NCI-H1105 treated with DMSO at 0.1 percent for 48 hours (cell line): Measurements from ENCODE around the gene AHNAK.
"Not testable (repeated sequence)": the region's sequence is repeated elsewhere in the genome, so short reads cannot be mapped to it uniquely, and the experiment has no call there.

Experiments used
- DNase-seq: peaks from one replicate; lab custom pipeline; 2025; lab: John Stamatoyannopoulos, UW

Gene AHNAK

DNA sequence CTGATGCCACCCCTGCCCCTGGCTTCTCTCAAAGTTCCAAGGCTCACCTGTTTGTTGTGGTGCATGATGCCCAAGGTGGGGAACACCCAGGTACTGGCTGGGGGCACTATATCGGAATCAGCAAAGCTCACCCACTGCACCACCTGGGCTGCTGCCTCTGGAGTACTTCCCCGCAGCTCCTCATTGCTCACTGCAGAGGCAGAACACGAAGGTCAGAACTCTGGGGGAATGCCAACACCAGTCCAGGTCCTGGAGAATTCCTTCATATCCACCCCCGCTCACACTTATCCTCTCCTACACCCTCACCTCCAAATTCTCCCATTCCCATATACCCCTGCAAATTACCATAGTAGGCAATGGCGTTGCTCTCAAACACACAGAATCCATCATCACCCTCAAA lies 24.9 kb upstream of the AHNAK start:
- not testable (repeated sequence) for DNase-seq

DNA sequence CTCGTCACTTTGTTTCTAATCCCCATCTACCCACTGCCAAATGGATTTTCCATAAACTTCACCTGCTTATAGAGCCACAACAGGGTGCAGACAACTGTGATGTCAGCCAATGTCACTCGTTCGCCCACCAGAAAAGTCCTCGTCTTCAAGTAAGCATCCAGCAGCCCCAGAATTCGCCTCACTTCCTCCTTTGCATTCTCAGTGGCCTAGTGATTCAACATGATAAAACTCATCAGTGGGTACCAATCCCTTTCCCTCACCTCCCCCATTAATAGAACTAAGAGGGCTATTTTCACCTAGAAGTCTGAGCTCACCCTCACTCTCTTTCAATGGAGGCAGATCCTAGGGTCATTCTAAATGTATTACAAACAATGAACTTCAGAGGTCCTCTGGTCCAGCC lies 24.3 kb upstream of the AHNAK start:
- DNase-seq = not testable (repeated sequence)

DNA sequence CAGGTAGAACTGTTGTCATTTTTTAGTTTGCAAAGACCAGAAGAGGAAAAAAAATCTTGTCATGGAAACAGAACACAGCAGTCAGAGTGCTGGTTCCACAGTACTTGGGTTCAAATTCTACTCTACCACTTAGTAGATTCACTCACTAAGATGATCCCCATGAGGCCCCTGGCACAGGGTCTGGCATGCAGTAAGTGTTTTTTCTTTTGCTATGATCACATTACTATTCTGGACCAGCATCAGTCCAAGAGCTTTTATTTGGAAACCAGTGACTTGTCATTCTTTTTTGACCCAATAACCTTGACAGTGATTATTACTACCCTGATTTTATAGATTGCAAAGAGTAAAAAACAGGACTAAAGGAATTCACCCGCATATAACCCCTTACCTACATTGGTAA lies 23.0 kb upstream of the AHNAK start:
- DNase-seq = no peak

DNA sequence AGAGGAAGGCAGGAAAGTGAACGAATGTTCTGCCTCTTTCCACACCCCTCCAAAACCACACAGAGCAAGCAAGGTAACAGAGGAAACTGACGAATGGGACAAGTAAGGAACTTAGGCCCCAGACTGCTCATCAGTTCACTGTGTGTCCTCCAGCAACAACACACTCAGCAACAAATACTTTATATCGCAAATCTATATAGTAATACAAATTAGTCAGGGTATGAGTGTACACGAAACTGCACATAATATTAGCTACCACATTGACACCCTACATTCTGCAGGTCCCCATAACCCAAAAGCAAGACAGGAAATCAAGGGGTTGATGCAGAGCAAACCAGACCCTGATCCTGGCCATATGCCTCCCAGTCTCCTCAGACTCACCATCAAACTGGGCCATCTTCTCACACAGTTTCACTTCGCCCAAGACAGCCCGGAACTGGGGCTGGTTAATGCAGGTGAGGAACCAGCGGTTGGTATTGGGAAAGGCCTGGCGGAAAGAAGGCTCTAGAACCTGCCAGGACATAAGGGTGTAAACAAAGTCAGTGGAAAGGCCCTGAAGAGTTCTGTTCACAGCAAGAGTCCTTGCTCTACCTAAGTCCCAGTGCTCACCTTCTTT lies 20.5 kb upstream of the AHNAK start:
- no peak for DNase-seq

DNA sequence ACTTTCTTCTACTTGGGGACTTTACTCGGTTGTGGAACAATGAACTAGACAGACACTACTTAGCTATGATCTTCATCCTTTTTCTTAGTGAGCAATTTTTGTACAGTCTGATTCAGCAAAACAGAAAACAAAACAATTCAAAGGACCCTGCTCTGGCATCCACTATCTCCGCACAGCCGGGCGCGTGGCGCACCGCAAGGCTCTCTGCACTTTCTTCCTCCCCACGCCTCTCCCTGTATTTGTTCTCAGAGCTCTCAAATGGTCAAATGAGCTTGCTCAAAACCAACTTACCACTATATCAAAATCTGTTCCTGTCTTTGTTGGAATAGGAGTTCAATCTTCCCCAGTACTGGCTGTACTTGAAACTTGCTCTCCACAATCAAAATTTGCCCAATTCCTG lies 19.6 kb upstream of the AHNAK start:
- DNase-seq = no peak

DNA sequence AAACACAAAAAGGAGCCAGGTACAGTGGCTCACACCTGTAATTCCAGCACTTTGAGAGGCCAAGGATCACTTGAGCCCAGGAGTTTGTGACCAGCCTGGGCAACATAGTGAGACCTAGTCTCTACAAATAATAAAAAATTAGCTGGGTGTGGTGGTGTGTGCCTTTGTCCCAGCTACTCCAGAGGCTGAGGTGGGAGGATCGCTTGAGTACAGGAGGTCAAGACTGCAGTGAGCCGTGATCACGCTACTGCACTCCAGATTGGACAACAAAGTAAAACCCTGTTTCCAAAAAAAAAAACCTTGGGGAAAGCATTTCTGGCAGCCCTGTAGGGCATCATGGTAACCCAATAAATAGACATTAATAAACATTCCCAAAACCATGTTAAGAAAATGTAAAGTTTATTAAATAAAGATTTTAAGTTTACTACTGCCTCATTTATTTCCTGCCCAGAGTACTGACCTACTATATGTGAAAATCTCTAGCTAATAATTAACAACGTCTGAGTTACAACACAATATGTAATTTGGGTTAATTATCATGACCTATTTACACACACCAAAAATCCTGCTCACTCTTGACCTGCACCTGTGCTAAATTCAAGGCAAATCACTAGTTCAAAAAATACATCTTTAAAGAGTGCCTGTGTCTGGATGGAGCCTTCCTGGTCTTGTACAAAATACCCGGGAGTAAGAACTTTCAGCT lies 18.6 kb upstream of the AHNAK start:
- DNase-seq = no peak

DNA sequence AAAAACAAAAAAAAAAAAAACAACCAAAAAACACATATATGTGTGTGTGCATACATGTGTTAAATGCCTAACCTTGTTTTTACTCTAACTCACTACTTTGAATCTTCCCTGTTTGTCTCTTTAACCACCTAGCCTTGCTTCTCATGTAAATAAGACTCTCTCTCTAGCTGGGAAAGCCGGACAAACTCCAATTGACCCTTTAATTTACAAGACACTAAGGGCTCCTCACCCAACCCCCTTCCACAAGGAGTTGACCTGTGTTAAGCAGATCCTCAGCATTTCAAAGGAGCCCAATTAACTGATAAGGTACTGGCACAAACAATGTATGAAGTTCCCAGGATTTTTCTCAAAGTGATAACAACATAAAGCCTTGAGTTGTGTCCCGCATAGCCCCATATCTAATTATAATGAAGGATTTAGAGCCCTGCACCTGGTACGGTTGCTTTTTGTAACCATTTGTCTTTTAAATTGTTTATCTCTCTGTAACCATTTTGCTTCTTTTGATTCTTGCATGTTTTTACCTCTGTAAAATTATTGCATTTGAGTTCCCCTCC lies 15.1 kb upstream of the AHNAK start:
- not testable (repeated sequence) for DNase-seq

DNA sequence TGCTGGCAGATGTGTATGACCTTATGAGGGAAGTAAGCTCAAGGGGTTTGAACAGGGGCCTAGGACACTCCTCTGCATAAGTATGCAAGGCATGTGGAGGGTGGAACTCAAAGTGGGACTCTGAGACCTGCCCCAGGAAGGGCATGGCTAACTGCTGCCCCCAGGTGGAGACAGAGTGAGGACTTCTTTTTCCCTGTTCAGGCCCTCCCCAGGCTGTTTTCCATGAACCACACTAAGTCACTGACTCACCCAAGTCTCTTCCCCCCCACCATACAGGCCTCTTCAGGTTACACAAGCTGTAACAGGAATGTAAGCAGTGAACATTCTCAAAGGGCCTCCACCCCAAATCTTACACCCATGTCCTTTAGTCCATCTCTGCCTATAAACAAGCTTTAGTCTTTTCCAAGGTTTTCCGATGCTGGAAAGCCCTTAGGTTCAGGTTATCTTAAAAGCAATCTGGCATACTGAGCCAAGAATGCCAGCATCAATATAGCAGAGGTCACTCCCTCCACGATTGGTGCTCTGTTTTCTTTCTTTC lies 14.0 kb upstream of the AHNAK start:
- no peak for DNase-seq

DNA sequence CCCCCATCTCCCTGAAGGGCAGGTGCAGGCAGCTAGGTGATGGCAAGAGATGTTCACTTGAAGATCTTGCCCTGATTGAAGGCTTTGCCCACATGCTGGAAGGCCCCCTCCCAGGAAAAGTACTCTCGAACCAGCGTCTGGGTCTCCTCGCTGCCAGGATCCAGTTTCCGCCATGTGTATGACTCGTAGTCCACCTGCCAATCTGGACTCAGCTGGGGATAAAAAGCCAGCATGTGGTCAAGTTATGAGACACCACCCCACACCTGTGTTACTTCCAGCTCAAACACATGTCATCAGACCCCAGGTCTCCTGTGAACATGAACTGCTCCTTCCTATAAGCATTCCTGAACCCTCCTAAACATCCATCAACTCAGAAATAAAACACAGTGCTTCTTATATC lies 13.0 kb upstream of the AHNAK start:
- DNase-seq = not testable (repeated sequence)

DNA sequence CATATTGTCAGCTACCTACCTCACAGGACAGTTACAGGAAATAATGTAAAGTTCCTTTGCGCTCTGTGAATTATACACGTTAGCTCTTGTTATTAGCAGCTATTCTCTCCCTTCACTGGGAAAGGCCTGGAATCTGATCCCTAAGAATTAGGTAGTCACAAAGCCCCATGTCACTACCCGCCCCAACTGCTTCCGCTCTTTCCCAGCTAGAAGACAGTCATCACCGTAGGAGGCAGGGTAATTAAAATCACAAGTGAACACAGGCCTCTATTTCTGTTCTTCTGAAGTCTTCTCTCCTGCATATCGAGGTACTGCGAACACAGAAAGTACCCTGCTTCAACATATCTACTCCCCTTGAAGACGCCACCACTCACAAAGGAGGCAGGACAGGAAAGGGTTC lies 12.6 kb upstream of the AHNAK start:
- no peak for DNase-seq

DNA sequence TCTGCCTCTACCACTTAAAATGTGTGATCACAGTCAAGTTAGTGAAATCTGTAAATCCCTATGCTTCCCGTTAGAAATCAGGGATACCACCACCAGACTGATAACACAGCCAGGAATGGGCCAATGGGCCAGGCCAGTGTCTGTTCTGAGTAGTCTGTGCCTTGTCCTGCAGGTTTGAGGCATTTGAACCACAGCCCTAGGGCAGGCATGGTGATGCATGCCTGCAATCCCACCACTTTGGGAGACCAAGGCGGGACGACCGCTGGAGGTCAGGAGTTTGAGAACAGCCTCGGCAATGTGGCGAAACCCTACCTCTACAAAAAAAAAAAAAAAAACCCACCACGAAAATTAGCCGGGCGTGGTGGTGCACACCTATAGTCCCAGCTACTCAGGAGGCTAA lies 12.1 kb upstream of the AHNAK start:
- no peak for DNase-seq

DNA sequence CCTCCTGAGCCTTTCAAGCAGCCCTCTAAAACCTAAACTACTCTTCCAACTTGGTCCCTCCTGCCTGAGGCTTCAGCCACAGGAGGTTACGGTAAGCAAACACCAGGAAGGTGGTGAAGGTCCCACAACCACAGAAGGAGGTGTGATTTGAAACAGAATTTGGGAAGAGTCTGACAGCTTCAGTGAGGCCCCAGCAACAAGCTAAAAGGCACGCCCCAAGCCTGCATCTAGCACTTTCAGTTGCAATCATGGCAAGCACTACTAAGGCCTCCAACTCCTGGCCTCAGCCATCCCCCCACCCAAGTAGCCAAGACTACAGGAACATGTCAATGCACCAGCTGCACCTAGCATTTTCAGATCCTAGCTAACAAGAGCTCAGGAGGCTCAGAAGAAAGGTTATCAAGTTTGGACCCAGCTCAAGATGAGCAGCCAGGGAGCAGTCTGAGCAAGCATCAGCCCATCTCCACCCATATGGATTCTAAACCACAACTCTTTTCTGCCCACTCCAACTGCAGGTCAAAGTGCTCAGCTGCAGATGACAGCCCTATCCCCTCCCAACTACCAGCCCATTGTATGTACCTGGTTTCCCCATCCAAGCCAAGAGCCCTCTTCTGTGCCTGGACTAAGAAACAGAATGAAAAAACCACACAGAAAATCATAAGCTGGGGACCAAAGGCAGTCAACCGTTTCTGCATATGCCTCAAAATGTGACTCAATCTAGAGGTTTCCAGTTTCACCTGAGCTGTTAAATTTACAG lies 10.4 kb upstream of the AHNAK start:
- no peak for DNase-seq

DNA sequence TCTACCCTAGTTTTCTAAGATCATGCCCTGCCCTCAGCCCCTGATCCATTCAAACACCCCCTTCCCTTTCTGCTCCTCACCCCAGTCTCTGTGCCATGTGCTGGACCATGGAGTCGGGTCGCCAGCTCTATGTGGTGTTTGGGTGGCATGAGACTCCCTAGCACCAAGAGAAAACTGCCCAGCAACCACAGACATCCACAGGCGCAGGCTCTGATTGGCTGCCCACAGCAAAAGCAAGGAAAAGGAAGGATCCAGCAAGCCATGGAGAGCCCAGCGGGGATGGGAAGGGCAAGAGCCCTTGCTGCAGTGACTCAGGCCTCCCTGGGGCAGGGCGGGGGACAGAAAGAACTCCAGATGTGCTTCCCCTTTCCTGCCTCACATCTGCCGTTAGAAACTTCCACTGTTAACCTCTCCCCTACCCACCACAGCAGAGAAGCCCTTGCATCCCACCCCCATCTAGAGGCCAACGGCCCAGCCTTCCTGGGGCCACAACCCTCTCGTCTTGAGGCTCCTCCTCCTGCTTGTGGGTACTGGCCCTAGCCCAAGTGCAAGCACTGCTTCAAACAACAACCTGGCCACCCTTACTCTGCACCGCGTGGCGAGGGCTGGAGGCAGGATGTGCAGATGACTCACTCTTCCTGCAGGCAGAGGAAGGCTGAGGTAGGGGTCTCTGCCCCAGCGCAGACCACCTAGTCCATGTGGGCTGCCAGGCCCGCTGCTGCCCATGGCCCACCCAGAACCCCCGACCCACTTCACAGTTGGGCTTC lies 9.7 kb upstream of the AHNAK start:
- DNase-seq = peak; percentile 10

DNA sequence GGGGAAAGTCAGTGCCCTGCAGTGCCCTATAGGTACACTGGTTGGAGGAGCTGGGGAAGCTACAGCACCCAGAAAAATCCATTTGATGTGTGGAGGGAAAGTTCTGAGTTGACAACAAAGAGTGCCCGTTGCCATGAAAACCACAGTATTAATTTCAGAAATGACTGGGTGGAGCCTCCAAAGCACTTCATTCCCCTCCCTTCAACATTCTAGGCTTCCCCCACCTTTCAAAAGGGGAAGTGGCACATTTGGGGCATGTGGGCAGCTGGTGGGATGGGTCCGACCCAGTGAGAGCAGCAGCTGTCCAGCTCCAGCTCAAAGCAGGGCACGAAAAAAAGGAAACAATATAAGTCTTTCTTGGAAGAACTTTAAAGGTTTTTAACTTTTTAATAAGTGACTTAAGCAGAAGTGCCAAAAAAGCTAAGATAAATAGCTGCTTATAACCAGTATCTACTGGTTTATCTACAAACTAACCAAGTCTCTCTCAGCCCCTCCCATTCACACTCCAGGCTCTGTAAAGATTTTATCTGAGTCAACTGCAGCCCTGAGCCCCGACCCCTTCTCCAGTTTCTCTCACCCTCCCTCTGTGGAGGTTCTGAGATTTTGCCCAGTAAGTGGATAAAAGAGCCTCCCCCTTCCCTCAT lies 9.0 kb upstream of the AHNAK start:
- no peak for DNase-seq

DNA sequence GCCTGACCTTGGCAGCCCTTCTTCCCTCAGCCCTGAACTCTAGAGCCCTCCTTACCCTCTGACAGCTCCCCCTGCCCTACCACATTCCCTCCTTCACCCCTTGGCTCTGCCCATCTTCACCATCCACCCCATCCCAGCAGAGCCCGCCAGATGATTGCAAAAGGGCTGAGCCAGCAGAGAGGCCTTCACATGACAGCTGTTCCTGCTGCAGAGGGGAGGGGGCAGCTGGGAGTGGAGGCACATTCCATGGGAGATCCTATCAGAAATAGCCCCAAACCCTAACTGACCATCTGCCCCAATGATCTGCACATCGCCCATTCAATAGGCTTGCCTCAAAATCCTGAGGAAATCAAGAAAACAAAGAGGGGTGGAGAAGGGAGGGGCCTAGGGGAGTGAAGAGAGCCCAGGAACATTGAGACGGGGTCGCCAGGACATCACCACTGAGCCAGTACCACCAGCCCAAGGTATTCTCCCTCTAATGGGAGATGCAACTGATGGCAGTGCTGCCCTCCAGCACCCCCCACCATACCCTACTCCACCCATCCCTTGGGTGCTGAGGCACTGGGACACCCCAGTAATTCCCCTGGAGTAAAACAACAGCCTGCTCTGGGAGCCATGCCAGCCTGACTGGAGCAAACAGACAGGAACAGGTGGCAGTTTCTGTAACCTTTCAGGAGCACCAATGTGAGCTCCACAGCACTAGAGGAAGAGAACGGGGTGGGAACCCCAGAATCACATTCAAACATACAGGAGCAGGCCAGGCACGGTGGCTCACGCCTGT lies 8.0 kb upstream of the AHNAK start:
- no peak for DNase-seq

DNA sequence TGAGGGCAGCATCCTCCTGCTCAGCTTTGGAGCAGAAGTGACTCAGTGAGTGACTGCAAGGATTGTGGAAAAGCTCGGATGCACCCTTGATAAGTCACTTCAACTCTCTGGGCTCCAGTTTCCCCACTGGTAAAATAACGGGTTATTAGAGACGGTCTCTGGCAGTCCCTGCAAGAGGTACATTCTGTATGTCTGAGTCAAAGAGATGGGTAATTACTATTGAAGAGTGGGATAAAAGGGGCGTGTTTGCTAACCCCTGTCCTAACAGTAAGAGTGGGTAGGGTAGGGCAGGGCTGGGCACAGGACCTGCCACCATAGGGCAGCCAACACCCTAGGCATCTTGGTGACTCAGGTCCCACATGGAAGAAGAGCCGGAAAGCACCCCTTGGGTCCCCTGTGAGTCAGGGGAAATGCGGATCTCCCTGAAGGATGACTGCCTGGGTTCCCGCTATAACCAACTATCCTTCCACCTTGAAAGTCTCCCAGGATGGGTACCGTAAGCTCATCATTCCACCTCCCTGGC lies 7.3 kb upstream of the AHNAK start:
- DNase-seq = no peak

DNA sequence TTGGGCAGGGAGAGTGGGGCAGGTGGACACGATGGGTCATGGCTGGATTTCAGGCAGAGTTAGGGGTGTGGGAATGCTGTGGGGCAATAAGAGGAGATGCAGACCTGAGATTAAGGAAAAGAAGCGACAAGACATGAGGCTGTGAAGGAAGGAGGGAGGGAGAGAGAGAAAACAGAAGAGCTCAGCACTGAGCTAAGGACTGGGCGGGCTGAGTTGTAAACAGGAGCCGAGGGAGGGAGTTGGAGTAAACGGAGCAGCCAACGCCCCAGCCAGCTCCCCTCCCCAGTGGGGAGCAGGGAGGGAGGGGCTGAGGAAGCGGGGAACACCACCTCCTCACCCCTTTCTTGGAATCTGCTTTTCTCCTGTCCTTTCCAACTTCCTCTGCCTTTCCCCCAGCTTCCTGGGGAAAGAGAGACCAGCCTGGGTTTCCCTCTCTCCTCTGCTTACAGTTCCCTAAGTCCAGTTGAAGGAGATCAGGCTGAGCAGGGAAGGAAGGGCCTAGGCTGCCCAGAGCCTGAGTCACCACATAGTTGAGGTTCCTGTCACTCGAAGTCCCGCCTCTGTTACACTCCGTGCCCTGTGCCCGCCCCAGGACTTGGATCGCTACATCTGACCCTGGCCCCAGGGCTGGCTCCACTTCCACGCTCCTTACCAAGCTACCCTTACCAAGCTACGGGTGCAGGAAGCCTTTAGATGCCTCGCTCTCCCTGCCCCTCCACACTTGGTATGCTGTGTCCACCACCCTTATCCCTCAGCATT lies 6.7 kb upstream of the AHNAK start:
- DNase-seq = no peak

DNA sequence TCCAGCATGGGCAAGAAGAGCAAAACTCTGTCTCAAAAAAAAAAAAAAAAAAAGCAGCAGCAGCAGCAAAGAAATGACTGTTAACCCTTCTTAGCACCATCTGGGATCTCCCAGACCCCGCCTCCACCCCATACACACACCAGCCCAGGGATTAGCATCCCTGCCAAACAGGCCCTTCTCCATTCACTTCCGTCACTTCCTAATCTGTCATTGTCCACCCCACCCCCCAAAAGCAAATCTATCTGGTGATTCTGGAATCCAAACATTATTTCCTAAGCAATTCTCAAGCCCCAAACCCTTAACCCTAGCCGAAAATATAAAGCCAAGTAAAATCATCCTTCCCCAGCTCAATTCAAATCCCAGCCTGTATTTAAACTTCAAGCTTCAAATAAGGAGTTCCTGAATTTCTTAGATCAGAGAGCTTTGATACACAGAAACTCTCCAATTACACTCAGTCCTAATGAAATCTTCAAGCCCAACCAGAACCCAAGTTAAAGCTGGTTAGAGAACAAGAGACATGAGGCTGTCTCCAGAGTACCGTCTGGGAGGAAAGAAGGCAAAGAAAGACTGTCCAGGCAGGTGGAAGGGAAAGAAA lies 6.0 kb upstream of the AHNAK start:
- no peak for DNase-seq

DNA sequence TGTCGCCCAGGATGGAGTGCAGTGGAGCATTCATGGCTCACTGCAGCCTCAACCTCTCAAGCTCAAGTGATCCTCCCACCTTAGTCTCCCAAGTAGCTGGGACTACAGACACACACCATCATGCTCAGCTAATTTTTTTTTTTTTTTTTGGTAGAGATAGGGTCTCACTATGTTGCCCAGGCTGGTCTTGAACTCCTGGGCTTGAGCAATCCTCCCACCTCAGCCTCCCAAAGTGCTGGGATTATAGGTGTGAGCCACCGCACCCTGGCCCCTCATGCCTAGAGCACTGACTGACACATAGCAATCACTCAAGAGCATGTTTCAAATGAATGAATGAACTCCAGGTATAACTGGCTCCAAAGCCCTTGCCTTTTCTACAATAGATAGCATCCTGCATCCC lies 3.9 kb upstream of the AHNAK start:
- DNase-seq = not testable (repeated sequence)
